HepG2 (cell line): ENCODE data around the gene NIFK. TPM values are rescaled to one million over a fixed set of nuclear protein-coding genes. Genes with fewer than 3 reads are reported as not detected.
A peak's percentile ranks its signal among the peaks of the same experiment; 100 is the strongest.

Experiments used
- AHDC1 ChIP-seq: sonication (generic); formaldehyde crosslinking; IDR thresholded peaks from 2 replicates; pipeline ENCODE4 v1.5.1; 2020; ENCODE audit warnings: mild to moderate bottlenecking, missing genetic modification reagents, borderline replicate concordance
- CC2D1A ChIP-seq: sonication (generic); formaldehyde crosslinking; IDR thresholded peaks from 2 replicates; pipeline ENCODE4 v1.8.1; 2023; ENCODE audit warnings: mild to moderate bottlenecking, missing genetic modification reagents
- CHD4 ChIP-seq: fragments of 200-600 bp; sonication (generic); IDR thresholded peaks from 2 replicates; pipeline ENCODE4 v1.7.0; 2017; ENCODE audit warnings: mild to moderate bottlenecking, low read length, borderline replicate concordance
- FOXP4 ChIP-seq: sonication (generic); formaldehyde crosslinking; IDR thresholded peaks from 2 replicates; pipeline ENCODE4 v1.4.0; 2020; ENCODE audit warnings: missing genetic modification reagents
- NAIF1 ChIP-seq: sonication (generic); formaldehyde crosslinking; IDR thresholded peaks from 2 replicates; pipeline ENCODE4 v1.5.0; 2020; ENCODE audit warnings: mild to moderate bottlenecking, missing genetic modification reagents, borderline replicate concordance
- NR2F6 ChIP-seq, 2 experiments: IDR thresholded peaks; 2 replicates each; pipeline ENCODE4 v1.6.1; 2016; ENCODE audit warnings: antibody characterized with exemption in 1 of 2, mild to moderate bottlenecking in 1 of 2
- PRDM4 ChIP-seq: sonication (generic); formaldehyde crosslinking; IDR thresholded peaks from 2 replicates; pipeline ENCODE4 v1.9.0; 2021; ENCODE audit warnings: missing genetic modification reagents, borderline replicate concordance
- SIN3B ChIP-seq: fragments of 150-350 bp; IDR thresholded peaks from 2 replicates; pipeline ENCODE4 v1.6.1; 2014; ENCODE audit warnings: low read length
- SMYD3 ChIP-seq: sonication (generic); formaldehyde crosslinking; IDR thresholded peaks from 2 replicates; pipeline ENCODE4 v1.8.1; 2023; ENCODE audit warnings: mild to moderate bottlenecking, missing genetic modification reagents
- SRY ChIP-seq: sonication (generic); formaldehyde crosslinking; IDR thresholded peaks from 2 replicates; pipeline ENCODE4 v1.8.0; 2022; ENCODE audit warnings: mild to moderate bottlenecking, missing genetic modification reagents
- TP53 ChIP-seq: sonication (generic); formaldehyde crosslinking; conservative IDR thresholded peaks from 2 replicates; pipeline ENCODE4 v1.4.0; 2020; ENCODE audit warnings: missing genetic modification reagents
- ZFYVE20 ChIP-seq: sonication (generic); formaldehyde crosslinking; IDR thresholded peaks from 2 replicates; pipeline ENCODE4 v1.8.0; 2023; ENCODE audit warnings: low read depth, mild to moderate bottlenecking, moderate library complexity, missing genetic modification reagents, borderline replicate concordance
- ZKSCAN5 ChIP-seq: sonication (generic); formaldehyde crosslinking; IDR thresholded peaks from 2 replicates; pipeline ENCODE4 v1.5.1; 2020; ENCODE audit warnings: mild to moderate bottlenecking, missing genetic modification reagents
- ZNF136 ChIP-seq: sonication (generic); formaldehyde crosslinking; IDR thresholded peaks from 2 replicates; pipeline ENCODE4 v1.8.1; 2022; ENCODE audit warnings: low read depth, mild to moderate bottlenecking, moderate library complexity, missing genetic modification reagents
- ZNF430 ChIP-seq: sonication (generic); formaldehyde crosslinking; IDR thresholded peaks from 2 replicates; pipeline ENCODE4 v1.9.0; 2021; ENCODE audit warnings: mild to moderate bottlenecking, missing genetic modification reagents
- polyA plus RNA-seq, 8 experiments: library from polyadenylated mRNA; depleted of rRNA in 3 of 8; stranded (reverse) in 7 of 8; unstranded in 1 of 8; fragments of >200 nt; fragmentation: Illumina TruSeq in 4 of 8; extraction: Trizol in 4 of 8; gene quantifications; 2 replicates each; pipeline versions ENCODE4 v1.2.1 to v1.2.3, GENCODE V29; 2011 to 2016; ENCODE audit warnings: low read depth in 4 of 8, missing spikeins in 1 of 8, mixed read lengths in 1 of 8; ENCODE audit not compliant: insufficient read depth in 1 of 8
- total RNA-seq, 5 experiments: library from RNA; depleted of rRNA; stranded (reverse); fragments of >200 nt; fragmentation: Illumina TruSeq; extraction: Trizol; gene quantifications; 2 replicates each; pipeline ENCODE4 v1.2.3, GENCODE V29; 2016; ENCODE audit warnings: low read depth in 1 of 5
- TF ChIP-seq, protein P1 (sequence below): sonication (generic); formaldehyde crosslinking; IDR thresholded peaks from 2 replicates; pipeline ENCODE4 v1.4.0; 2020; ENCODE audit warnings: mild to moderate bottlenecking, missing genetic modification reagents

The NIFK gene
- total and polyA plus RNA-seq, 2 of the 13 experiments (the other 11 are each of a cell fraction or from before 2014, with no cell fraction given) = 19.6 to 105 TPM

GRCh38 chr2:121755237-121756111, 18.8 kb upstream of the NIFK start, which contains the start of gene TSN (continued):
- TF ChIP-seq TP53 (CRISPR knock-in tag) (peak; percentile 85; the same call in 1 of the 2 replicates), AHDC1 (CRISPR knock-in tag) (no peak), ZKSCAN5 (CRISPR knock-in tag) (no peak; the same call in 1 of the 2 replicates), SIN3B (peak; percentile 97), NR2F6 (IDR thresholded peaks at IDR 0.05) (no peak), NR2F6 (CRISPR knock-in tag; IDR thresholded peaks at IDR 0.05) (peak; percentile 57; the same call in 1 of the 2 replicates), SRY (CRISPR knock-in tag) (peak; percentile 77; the same call in 1 of the 2 replicates), FOXP4 (CRISPR knock-in tag) (no peak; the same call in 1 of the 2 replicates), CC2D1A (CRISPR knock-in tag) (0 out of 2 replicates have a peak, but pooled peaks have one; percentile 86), PRDM4 (CRISPR knock-in tag) (0 out of 2 replicates have a peak, but pooled peaks have one; percentile 82), ZNF430 (CRISPR knock-in tag) (peak; percentile 95), ZNF136 (CRISPR knock-in tag) (peak; percentile 92), SMYD3 (CRISPR knock-in tag) (no peak), CHD4 (no peak), NAIF1 (CRISPR knock-in tag) (peak; percentile 91; the same call in 1 of the 2 replicates), ZFYVE20 (CRISPR knock-in tag) (peak; percentile 18; the same call in 1 of the 2 replicates)
- TF ChIP-seq, protein P1, sequence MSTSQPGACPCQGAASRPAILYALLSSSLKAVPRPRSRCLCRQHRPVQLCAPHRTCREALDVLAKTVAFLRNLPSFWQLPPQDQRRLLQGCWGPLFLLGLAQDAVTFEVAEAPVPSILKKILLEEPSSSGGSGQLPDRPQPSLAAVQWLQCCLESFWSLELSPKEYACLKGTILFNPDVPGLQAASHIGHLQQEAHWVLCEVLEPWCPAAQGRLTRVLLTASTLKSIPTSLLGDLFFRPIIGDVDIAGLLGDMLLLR (CRISPR knock-in tag) = peak; percentile 98
